Fibroblast of lung (primary cell): ENCODE results near the gene IFT122.

Experiments
- EZH2 ChIP-seq: IDR thresholded peaks from 2 replicates; pipeline ENCODE4 v1.5.1; 2012; ENCODE audit warnings: low read length, control low read depth, mild to moderate bottlenecking; ENCODE audit errors: missing control alignments
- TF ChIP-seq, protein P1 (sequence below), 2 donors: IDR thresholded peaks in 1 of 2; conservative IDR thresholded peaks in 1 of 2; 1 replicate in 1 of 2; 2 replicates in 1 of 2; pipeline ENCODE4 v1.5.1; 2011 to 2012; ENCODE audit warnings: low read length in 2 of 2, control low read depth in 1 of 2, inconsistent platforms in 1 of 2, low read depth in 1 of 2, mild to moderate bottlenecking in 1 of 2

DNA sequence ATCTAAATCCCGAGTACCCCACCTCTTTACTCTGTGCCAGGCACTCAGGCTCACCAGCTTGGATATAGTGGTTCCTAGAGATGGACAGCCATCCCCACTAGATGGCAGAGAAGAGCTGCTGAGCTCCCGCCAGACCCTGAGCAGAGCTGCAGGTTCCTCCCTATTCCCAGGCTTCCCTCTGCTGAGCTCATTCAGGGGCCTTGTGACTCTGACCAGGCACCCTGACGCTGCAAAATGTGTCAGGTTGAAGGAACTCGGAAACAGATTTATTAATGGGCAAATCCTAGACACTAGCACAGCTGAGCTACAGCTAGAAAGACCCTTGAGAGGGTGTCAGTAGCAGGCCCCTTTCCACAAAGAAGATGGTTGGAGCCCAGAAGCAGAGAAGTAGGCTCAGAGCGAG is 50.2 kb downstream of the IFT122 start:
- TF ChIP-seq, protein P1, sequence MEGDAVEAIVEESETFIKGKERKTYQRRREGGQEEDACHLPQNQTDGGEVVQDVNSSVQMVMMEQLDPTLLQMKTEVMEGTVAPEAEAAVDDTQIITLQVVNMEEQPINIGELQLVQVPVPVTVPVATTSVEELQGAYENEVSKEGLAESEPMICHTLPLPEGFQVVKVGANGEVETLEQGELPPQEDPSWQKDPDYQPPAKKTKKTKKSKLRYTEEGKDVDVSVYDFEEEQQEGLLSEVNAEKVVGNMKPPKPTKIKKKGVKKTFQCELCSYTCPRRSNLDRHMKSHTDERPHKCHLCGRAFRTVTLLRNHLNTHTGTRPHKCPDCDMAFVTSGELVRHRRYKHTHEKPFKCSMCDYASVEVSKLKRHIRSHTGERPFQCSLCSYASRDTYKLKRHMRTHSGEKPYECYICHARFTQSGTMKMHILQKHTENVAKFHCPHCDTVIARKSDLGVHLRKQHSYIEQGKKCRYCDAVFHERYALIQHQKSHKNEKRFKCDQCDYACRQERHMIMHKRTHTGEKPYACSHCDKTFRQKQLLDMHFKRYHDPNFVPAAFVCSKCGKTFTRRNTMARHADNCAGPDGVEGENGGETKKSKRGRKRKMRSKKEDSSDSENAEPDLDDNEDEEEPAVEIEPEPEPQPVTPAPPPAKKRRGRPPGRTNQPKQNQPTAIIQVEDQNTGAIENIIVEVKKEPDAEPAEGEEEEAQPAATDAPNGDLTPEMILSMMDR (conservative IDR thresholded peaks at IDR 0.05 in 1 of 2, IDR thresholded peaks at IDR 0.05 in 1 of 2; ENCODE audit: low read depth in 1 of 2, low read length in 2 of 2), result peak; percentile 92 to 94
- no peak for TF ChIP-seq EZH2
